Stomach smooth muscle (tissue), 2 donors: ENCODE data around the gene SOX21.

Experiments used
- H3K27ac ChIP-seq: one replicate; pipeline ENCODE4 v1.7.0; 2013; ENCODE audit warnings: mild to moderate bottlenecking, low read length, inconsistent platforms
- H3K27me3 ChIP-seq, 2 donors: one replicate each; pipeline ENCODE4 v1.7.0; 2013; ENCODE audit warnings: low read length in 2 of 2; ENCODE audit not compliant: insufficient read depth in 2 of 2, control insufficient read depth in 1 of 2
- H3K36me3 ChIP-seq, 2 donors: one replicate each; pipeline ENCODE4 v1.7.0; 2013; ENCODE audit warnings: low read length in 2 of 2; ENCODE audit not compliant: control insufficient read depth in 2 of 2, insufficient read depth in 2 of 2
- H3K4me1 ChIP-seq: one replicate; pipeline ENCODE4 v1.7.0; 2013; ENCODE audit warnings: low read length; ENCODE audit not compliant: control insufficient read depth, insufficient read depth
- H3K4me3 ChIP-seq, 2 donors: one replicate each; pipeline ENCODE4 v1.7.0; 2013; ENCODE audit warnings: low read length in 2 of 2
- H3K9ac ChIP-seq, 2 donors: one replicate each; pipeline ENCODE4 v1.7.0; 2013; ENCODE audit warnings: low read length in 2 of 2, mild to moderate bottlenecking in 1 of 2
- H3K9me3 ChIP-seq, 2 donors: one replicate each; pipeline ENCODE4 v1.7.0; 2013; ENCODE audit warnings: low read length in 2 of 2; ENCODE audit not compliant: control insufficient read depth in 2 of 2
- donor health status: healthy.
- donor health status: Pancreatic carcinoma.

Gene SOX21

DNA sequence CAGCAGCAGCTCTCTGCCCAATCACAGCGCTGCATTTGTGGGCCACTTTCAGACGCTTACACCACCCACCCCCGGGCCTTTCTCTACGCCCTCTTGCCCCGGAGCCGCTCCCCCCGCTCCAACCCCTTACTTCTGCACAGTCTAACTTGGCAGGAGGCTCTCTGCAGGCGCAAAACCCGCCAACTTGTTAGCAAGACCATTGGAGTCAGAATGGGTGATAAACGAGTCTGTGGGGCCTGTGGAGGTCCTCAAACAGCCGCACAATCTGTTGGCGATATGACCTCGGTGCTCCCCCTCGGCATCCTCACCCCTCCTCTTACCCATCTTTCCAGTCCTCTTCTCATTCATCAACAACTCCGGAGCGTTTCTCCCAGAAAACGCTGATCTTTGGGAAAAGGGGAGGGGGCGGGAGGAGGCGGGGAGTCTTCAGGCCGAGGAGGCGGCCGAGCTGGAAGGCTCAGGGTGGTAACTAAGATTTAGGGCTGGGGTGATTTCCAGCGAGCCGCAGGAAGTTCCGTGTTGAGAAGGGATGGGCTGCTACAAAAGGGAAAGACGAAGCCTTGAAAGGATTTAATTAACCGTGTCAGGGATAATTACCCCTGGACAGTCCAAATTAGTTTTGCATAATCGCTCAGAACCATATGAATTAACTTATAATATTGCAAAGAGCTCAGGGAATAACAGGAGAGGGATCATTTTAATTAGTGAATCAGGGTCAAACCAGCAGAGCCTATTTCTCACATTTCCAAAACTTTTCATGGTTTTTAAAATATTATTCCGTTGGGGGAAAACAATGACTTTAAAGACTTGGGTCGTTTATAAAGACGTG lies 4.1 kb downstream of the SOX21 start:
- H3K27me3 ChIP-seq = peaks cover 71 to 91% of the 10 kb centered on the region in 2 donors
- peaks cover 32% of the 10 kb centered on the region for H3K4me1 ChIP-seq
- H3K9me3 ChIP-seq = peaks cover 0 to 2% of the 10 kb centered on the region in 2 donors
- H3K27ac ChIP-seq = no peak overlapping the region
- no peaks in the 10 kb centered on the region for H3K36me3 ChIP-seq
- H3K4me3 ChIP-seq = no peak overlapping the region
- H3K9ac ChIP-seq = no peak overlapping the region

DNA sequence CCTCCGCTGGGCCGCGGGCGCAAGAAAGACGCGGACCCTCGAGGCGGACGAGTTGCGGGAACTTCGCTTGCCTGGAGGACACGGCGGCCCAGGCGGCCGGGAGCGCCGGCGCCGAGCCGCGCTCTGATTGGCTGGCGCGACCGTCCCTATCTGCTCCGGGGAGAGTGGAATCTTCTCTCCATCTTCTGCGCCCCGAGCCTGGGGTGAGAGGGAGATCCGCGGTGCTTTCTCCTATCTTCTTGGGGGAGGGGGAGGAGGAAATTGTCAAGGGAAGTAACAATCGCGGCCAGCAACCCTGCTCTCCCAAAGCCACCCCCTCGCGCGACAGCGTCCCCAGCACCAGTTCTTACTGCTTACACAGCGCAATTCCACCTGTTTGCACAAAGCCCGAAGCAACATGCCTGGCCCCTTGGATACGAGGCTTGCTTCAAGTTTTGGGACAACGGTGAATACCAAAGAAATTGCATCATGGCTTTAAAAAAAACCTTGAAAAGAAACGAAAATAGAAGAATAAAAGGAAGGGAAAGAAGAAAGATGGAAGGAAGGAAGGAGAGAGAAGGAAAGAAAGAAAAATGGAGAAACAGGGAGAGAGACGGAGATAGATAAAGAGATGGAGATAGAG lies 4.8 kb downstream of the SOX21 start:
- H3K4me1 ChIP-seq = peaks cover 25% of the 10 kb centered on the region
- no peak overlapping the region for H3K9ac ChIP-seq
- peak overlapping the region in 1 of 2 donors; percentile 55 for H3K4me3 ChIP-seq
- H3K36me3 ChIP-seq = no peaks in the 10 kb centered on the region
- H3K27ac ChIP-seq = no peak overlapping the region
- H3K9me3 ChIP-seq = peaks cover 0 to 2% of the 10 kb centered on the region in 2 donors
- peaks cover 73 to 89% of the 10 kb centered on the region in 2 donors for H3K27me3 ChIP-seq

- Histone ChIP-seq H3K4me1 (peaks cover 19% of the 10 kb centered on the region), H3K36me3 (no peaks in the 10 kb centered on the region), H3K27me3 (peaks cover 74 to 89% of the 10 kb centered on the region in 2 donors), H3K9ac (no peak overlapping the region), H3K4me3 (peak overlapping the region in 1 of 2 donors; percentile 55), H3K9me3 (peaks cover 0 to 2% of the 10 kb centered on the region in 2 donors), H3K27ac (no peak overlapping the region)
Observed at GRCh38 chr13:94706843-94707399, 5.4 kb downstream of the SOX21 start.

DNA sequence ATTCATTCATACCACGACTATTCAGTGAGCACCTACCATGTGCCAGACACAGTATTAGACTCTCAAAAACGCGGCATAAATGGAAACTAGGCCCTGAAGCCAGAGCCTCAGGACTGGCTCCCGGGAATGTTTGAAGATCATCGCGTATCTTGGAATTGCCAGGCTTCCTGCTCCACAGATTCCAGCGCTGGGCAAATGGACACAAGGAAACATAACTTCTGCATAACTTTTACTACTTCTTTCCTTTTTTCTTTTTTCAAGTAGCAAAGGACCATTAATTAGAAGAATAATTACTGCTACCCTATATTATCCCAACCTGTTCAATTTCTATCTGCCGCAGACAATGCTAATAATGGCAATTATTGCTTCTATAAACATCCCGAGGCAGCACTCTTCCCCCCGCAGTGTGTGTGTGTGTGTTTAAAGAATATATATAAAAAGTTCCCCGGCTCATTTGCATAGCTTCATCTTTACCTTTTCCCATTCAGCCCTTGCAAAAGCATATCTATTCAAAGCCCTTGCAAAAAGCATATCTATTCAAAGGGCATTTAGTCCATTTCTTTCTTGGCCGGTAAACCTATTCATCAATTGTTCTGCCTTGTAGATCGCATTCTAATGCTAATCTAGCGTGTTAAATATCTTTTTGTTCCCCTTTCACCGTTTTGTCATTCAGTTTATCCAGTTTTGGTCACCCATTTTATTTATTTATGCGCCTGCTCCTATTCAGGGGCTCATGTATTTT lies 6.1 kb downstream of the SOX21 start:
- H3K9me3 ChIP-seq = peaks cover 0 to 2% of the 10 kb centered on the region in 2 donors
- no peak overlapping the region for H3K4me3 ChIP-seq
- peaks cover 14% of the 10 kb centered on the region for H3K4me1 ChIP-seq
- peaks cover 77 to 91% of the 10 kb centered on the region in 2 donors for H3K27me3 ChIP-seq
- H3K36me3 ChIP-seq = no peaks in the 10 kb centered on the region
- no peak overlapping the region for H3K27ac ChIP-seq
- no peak overlapping the region for H3K9ac ChIP-seq

DNA sequence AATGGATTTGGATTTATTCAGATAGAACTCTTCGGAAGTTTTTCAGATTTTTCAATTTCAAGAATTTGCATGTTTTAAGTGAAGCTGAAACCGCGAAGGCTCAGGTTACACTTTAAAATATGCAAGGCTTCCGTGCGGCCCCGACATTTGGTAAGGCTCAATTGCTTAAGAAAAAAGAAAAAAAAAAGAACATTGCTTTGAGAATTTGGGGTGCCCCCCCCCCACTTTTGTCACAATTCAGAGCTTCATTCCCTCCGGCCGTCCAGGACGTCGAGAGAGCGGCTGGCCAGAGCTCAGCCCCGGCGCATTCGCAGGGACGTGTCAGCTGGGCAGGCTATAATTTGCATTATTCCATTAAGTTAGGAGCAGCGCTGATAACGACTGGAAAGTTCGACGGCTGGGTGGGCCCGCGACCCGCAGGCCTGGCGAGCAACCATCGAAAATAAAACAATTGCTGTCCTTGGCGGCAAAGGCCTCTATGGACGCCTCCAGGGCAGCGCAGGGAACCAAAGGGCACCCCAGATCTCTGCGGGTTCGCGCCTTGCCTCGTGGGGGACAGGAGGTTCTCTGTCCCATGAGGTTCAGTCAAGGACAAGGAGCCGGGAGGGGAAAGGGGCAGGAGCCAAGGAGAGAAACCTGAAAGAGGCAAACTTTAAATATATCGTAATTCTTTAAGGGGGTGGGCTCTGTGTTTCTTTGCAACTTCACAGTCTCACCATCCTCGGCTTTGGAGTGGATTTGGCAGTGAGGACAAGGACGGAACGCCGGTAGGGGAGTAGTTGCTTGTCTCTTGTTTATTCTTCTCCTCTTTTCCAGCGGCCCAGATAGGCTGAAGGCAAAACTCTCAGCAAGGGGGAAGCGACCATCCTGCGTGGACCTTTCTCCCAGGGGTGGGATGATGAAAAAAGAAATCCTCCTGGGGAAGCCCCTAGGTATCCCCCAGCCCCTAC lies 7.0 kb downstream of the SOX21 start:
- Histone ChIP-seq H3K27me3 (peaks cover 74 to 89% of the 10 kb centered on the region in 2 donors), H3K36me3 (no peaks in the 10 kb centered on the region)

DNA sequence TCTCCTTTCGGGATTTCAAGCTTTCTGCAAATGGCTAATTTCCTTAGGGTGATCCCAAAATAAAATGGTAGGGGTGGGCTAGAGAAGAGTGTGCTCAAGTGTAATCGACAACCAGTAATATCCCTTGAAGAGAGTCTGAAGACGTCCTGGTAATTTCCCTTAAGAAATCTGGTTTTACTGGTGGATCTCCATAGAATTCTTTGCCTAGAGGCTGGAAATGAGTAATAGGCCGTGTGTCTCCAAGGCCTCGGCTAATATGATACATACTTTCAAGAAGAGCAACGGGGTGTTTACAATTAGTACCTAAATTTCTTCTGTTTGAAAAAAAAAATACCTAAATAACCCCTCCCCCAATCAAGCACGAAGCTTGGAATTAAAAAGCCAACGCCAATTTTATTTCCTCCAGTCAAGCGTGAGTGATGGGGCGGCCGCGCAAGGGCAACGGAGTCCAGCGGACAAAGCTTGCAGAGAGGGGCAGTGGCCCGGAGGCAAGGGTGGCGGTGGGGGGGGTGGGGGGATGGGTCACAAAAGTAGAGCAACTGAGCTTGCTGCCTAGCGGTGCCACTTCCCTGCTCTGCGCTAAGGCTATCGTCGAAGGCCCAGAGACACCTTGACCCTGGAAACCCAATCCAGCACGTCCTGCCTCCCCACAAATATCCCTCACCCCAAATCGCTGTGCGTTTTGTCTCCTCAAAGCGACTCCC lies 7.8 kb downstream of the SOX21 start:
- Histone ChIP-seq H3K9me3 (peaks cover 0 to 2% of the 10 kb centered on the region in 2 donors), H3K4me1 (peaks cover 9% of the 10 kb centered on the region), H3K27me3 (peaks cover 75 to 87% of the 10 kb centered on the region in 2 donors), H3K36me3 (no peaks in the 10 kb centered on the region), H3K9ac (no peak overlapping the region), H3K27ac (no peak overlapping the region), H3K4me3 (no peak overlapping the region)

More for the DNA sequence above, 7.0 kb downstream of the SOX21 start:
- H3K9ac ChIP-seq = no peak overlapping the region
- H3K9me3 ChIP-seq = peaks cover 0 to 2% of the 10 kb centered on the region in 2 donors
- H3K27ac ChIP-seq = no peak overlapping the region
- peaks cover 9% of the 10 kb centered on the region for H3K4me1 ChIP-seq
- H3K4me3 ChIP-seq = no peak overlapping the region

- peaks cover 0 to 2% of the 10 kb centered on the region in 2 donors for H3K9me3 ChIP-seq
- H3K9ac ChIP-seq = no peak overlapping the region
- peaks cover 9% of the 10 kb centered on the region for H3K4me1 ChIP-seq
- H3K4me3 ChIP-seq = no peak overlapping the region
- no peak overlapping the region for H3K27ac ChIP-seq
- no peaks in the 10 kb centered on the region for H3K36me3 ChIP-seq
- H3K27me3 ChIP-seq = peaks cover 77 to 83% of the 10 kb centered on the region in 2 donors
Observed at GRCh38 chr13:94703721-94704314, 8.5 kb downstream of the SOX21 start.

GRCh38 chr13:94703271-94703670 lies 9.1 kb downstream of the SOX21 start:
- no peak overlapping the region for H3K4me3 ChIP-seq
- peaks cover 0 to 2% of the 10 kb centered on the region in 2 donors for H3K9me3 ChIP-seq
- H3K9ac ChIP-seq = no peak overlapping the region
- peaks cover 9% of the 10 kb centered on the region for H3K4me1 ChIP-seq
- no peaks in the 10 kb centered on the region for H3K36me3 ChIP-seq
- H3K27me3 ChIP-seq = peaks cover 72 to 78% of the 10 kb centered on the region in 2 donors
- H3K27ac ChIP-seq = no peak overlapping the region
